Neural cell (in vitro differentiated cells): ENCODE measurements around the gene RPP25.

Experiments used
- CTCF ChIP-seq: fragments of 450-650 bp; IDR thresholded peaks from 2 replicates; pipeline ENCODE4 v1.5.1; 2014; ENCODE audit warnings: antibody characterized with exemption, mild to moderate bottlenecking, moderate library complexity; ENCODE audit not compliant: poor library complexity, severe bottlenecking
- EP300 ChIP-seq: fragments of 450-650 bp; conservative IDR thresholded peaks from 2 replicates; pipeline ENCODE4 v1.6.1; 2014; ENCODE audit warnings: antibody characterized with exemption, mild to moderate bottlenecking, moderate library complexity; ENCODE audit not compliant: poor library complexity, severe bottlenecking
- EZH2 ChIP-seq: fragments of 200-600, 300-800 bp; shearing (Covaris generic), sonication (generic); IDR thresholded peaks from 2 replicates; pipeline ENCODE4 v1.6.1; 2014; ENCODE audit warnings: antibody characterized with exemption, low read length, borderline replicate concordance, mild to moderate bottlenecking; ENCODE audit not compliant: insufficient read depth, poor library complexity, severe bottlenecking
- MXI1 ChIP-seq: fragments of 450-650 bp; conservative IDR thresholded peaks from 2 replicates; pipeline ENCODE4 v1.6.1; 2014; ENCODE audit warnings: antibody characterized with exemption, mild to moderate bottlenecking; ENCODE audit not compliant: poor library complexity, severe bottlenecking
- RAD21 ChIP-seq: fragments of 450-650 bp; conservative IDR thresholded peaks from 2 replicates; pipeline ENCODE4 v1.6.1; 2014; ENCODE audit warnings: antibody characterized with exemption, mild to moderate bottlenecking, moderate library complexity
- REST ChIP-seq: IDR thresholded peaks from 2 replicates; pipeline ENCODE4 v1.6.1; 2012; ENCODE audit warnings: borderline replicate concordance
- SMC3 ChIP-seq: fragments of 450-650 bp; conservative IDR thresholded peaks from 2 replicates; pipeline ENCODE4 v1.6.1; 2014; ENCODE audit warnings: antibody characterized with exemption, mild to moderate bottlenecking, moderate library complexity; ENCODE audit not compliant: poor library complexity
- TAF1 ChIP-seq: IDR thresholded peaks from 2 replicates; pipeline ENCODE4 v1.6.1; 2012; ENCODE audit warnings: low read depth

DNA sequence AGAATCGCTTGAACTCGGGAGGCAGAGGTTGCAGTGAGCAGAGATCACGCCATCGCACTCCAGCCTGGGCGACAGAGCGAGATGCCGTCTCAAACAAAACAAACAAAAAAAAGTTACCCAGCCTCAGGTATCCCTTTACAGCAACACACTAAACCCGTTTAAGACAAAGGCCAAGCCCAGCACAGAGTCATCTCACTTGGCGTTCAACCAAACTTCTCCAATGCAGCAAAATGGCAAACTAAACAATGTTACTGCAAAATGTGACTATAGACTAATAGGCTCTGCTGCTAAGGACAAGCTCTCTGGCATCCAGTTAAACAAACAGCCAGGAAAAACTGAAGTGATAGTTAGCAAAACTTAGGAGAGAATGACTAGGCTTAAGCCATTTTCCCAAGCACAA lies 43.5 kb downstream of the RPP25 start:
- TF ChIP-seq MXI1 (no peak), CTCF (no peak), RAD21 (no peak), EP300 (no peak), SMC3 (no peak), EZH2 (no peak), REST (no peak), TAF1 (no peak)
